ENCODE measurements around the gene UMODL1. TPM values are rescaled to one million over a fixed set of nuclear protein-coding genes. Genes with fewer than 3 reads are reported as not detected.

The UMODL1 gene
- total and polyA plus RNA-seq, 8 donors: 0.10 to 0.69 (median 0.48) TPM; not detected in 1

- H3K4me3 ChIP-seq: no peak overlapping the region
- no peak for TF ChIP-seq CTCF (IDR thresholded peaks at IDR 0.05)
- no peaks in the 10 kb centered on the region for H3K9me3 ChIP-seq
- ATAC-seq (no peak), DNase-seq (peak in 1 of 4 donors; percentile 28)
- peaks cover 5 to 11% of the 10 kb centered on the region in 2 donors for H3K4me1 ChIP-seq
- intact Hi-C loops (cut with DNase I): loop anchor here in 1 of 2 donors (10.0 kb wide), 1 partner anchor 298 kb away; no protein-coding TSS in a partner anchor
- no peaks in the 10 kb centered on the region for H3K27me3 ChIP-seq
- H3K27ac ChIP-seq: no peak overlapping the region
- no peaks in the 10 kb centered on the region for H3K36me3 ChIP-seq
These were observed 75.2 kb downstream of the UMODL1 start for GRCh38 chr21:42146273-42146805.

- intact Hi-C loops (cut with DNase I): loop anchor here in 1 of 2 donors (10.0 kb wide), 1 partner anchor 298 kb away; no protein-coding TSS in a partner anchor
- TF ChIP-seq CTCF (IDR thresholded peaks at IDR 0.05): no peak
- Histone ChIP-seq H3K9me3 (no peaks in the 10 kb centered on the region), H3K27ac (no peak overlapping the region), H3K36me3 (no peaks in the 10 kb centered on the region), H3K4me3 (no peak overlapping the region), H3K27me3 (no peaks in the 10 kb centered on the region), H3K4me1 (peaks cover 7 to 11% of the 10 kb centered on the region in 2 donors)
- ATAC-seq: no peak
- DNase-seq: peak in 2 of 4 donors; percentile 31 to 63
These were observed 75.7 kb downstream of the UMODL1 start for GRCh38 chr21:42146821-42147220.

- H3K9me3 ChIP-seq: no peaks in the 10 kb centered on the region
- TF ChIP-seq CTCF (IDR thresholded peaks at IDR 0.05): no peak
- no peak overlapping the region for H3K4me3 ChIP-seq
- peaks cover 11 to 12% of the 10 kb centered on the region in 2 donors for H3K4me1 ChIP-seq
- no peaks in the 10 kb centered on the region for H3K27me3 ChIP-seq
- ATAC-seq (no peak), DNase-seq (peak in 2 of 4 donors; percentile 18 to 45)
- H3K27ac ChIP-seq: no peak overlapping the region
- H3K36me3 ChIP-seq: no peaks in the 10 kb centered on the region
- intact Hi-C loops (cut with DNase I): loop anchor here in 1 of 2 donors (10.0 kb wide), 1 partner anchor 297 kb away; no protein-coding TSS in a partner anchor
These were observed 76.4 kb downstream of the UMODL1 start for GRCh38 chr21:42147386-42148020.

GRCh38 chr21:42148097-42148496 lies 77.0 kb downstream of the UMODL1 start:
- Histone ChIP-seq H3K4me3 (no peak overlapping the region), H3K36me3 (no peaks in the 10 kb centered on the region), H3K27me3 (no peaks in the 10 kb centered on the region), H3K27ac (no peak overlapping the region), H3K9me3 (no peaks in the 10 kb centered on the region), H3K4me1 (peaks cover 11 to 12% of the 10 kb centered on the region in 2 donors)
- no peak for TF ChIP-seq CTCF (IDR thresholded peaks at IDR 0.05)
- peak in 1 of 4 donors; percentile 19 for DNase-seq
- ATAC-seq: no peak
- intact Hi-C loops (cut with DNase I): loop anchor here in 1 of 2 donors (10.0 kb wide), 1 partner anchor 297 kb away; no protein-coding TSS in a partner anchor

GRCh38 chr21:42148584-42148983 lies 77.5 kb downstream of the UMODL1 start:
- TF ChIP-seq CTCF (IDR thresholded peaks at IDR 0.05): no peak
- ATAC-seq (no peak), DNase-seq (peak in 1 of 4 donors; percentile 6)
- intact Hi-C loops (cut with DNase I): loop anchor here in 1 of 2 donors (10.0 kb wide), 1 partner anchor 296 kb away; no protein-coding TSS in a partner anchor
- Histone ChIP-seq H3K4me1 (peaks cover 11 to 12% of the 10 kb centered on the region in 2 donors), H3K27me3 (no peaks in the 10 kb centered on the region), H3K27ac (no peak overlapping the region), H3K4me3 (no peak overlapping the region), H3K9me3 (no peaks in the 10 kb centered on the region), H3K36me3 (no peaks in the 10 kb centered on the region)
